Suppressor macrophage treated with lipopolysaccharide for 1 hour (primary cell): ENCODE results near the gene KYNU.
"Not testable (repeated sequence)": the region's sequence is repeated elsewhere in the genome, so short reads cannot be mapped to it uniquely, and the experiment has no call there.

Experiments used
- DNase-seq, 3 donors: peaks; one replicate each; pipeline ENCODE4 v3.0.0-alpha.2; 2020 to 2022

Gene KYNU

GRCh38 chr2:142920571-142920970 lies 43.1 kb downstream of the KYNU start:
- no peak for DNase-seq

GRCh38 chr2:142926445-142926844 lies 49.0 kb downstream of the KYNU start:
- DNase-seq, result peak in 2 of 3 donors; percentile 30 to 61

GRCh38 chr2:142930835-142931398 lies 53.5 kb downstream of the KYNU start:
- DNase-seq, result no peak

GRCh38 chr2:142933916-142934315 lies 56.5 kb downstream of the KYNU start:
- no peak for DNase-seq

- no peak for DNase-seq
Observed at GRCh38 chr2:142935563-142936089, 58.2 kb downstream of the KYNU start.

- DNase-seq, result no peak
Observed at GRCh38 chr2:142936629-142937028, 59.2 kb downstream of the KYNU start.

- no peak for DNase-seq
Observed at GRCh38 chr2:142937347-142937746, 59.9 kb downstream of the KYNU start.

GRCh38 chr2:142938240-142938639 lies 60.8 kb downstream of the KYNU start:
- DNase-seq, result peak in 2 of 3 donors; percentile 31 to 54

- no peak for DNase-seq
Observed at GRCh38 chr2:142940606-142941223, 63.3 kb downstream of the KYNU start.

- no peak for DNase-seq
Observed at GRCh38 chr2:142942690-142943089, 65.2 kb downstream of the KYNU start.

GRCh38 chr2:142944264-142944663 lies 66.8 kb downstream of the KYNU start:
- DNase-seq, result no peak

- DNase-seq, result no peak
Observed at GRCh38 chr2:142944721-142945120, 67.3 kb downstream of the KYNU start.

- DNase-seq, result no peak
Observed at GRCh38 chr2:142946941-142947340, 69.5 kb downstream of the KYNU start.

GRCh38 chr2:142948723-142949122 lies 71.3 kb downstream of the KYNU start:
- not testable (repeated sequence) for DNase-seq

- DNase-seq, result peak in 1 of 3 donors; percentile 45
Observed at GRCh38 chr2:142950323-142950722, 72.9 kb downstream of the KYNU start.

GRCh38 chr2:142951190-142952007 lies 73.9 kb downstream of the KYNU start:
- DNase-seq, result no peak

- no peak for DNase-seq
Observed at GRCh38 chr2:142952018-142952417, 74.6 kb downstream of the KYNU start.

- DNase-seq, result no peak
Observed at GRCh38 chr2:142952793-142953494, 75.5 kb downstream of the KYNU start.

- DNase-seq, result no peak
Observed at GRCh38 chr2:142954493-142954892, 77.0 kb downstream of the KYNU start.

GRCh38 chr2:142957144-142957543 lies 79.7 kb downstream of the KYNU start:
- no peak for DNase-seq

GRCh38 chr2:142961202-142961601 lies 83.7 kb downstream of the KYNU start:
- no peak for DNase-seq

GRCh38 chr2:142965443-142965842 lies 88.0 kb downstream of the KYNU start:
- peak in 1 of 3 donors; percentile 51 for DNase-seq

- DNase-seq, result no peak
Observed at GRCh38 chr2:142966284-142966683, 88.8 kb downstream of the KYNU start.
